Measurements from ENCODE around the gene ADAMTS8. TPM values are rescaled to one million over a fixed set of nuclear protein-coding genes. Genes with fewer than 3 reads are reported as not detected.

ADAMTS8 gene
- polyA plus RNA-seq, 12 donors, result 4.9 to 17.8 (median 12.7) TPM; not detected in 1

DNA sequence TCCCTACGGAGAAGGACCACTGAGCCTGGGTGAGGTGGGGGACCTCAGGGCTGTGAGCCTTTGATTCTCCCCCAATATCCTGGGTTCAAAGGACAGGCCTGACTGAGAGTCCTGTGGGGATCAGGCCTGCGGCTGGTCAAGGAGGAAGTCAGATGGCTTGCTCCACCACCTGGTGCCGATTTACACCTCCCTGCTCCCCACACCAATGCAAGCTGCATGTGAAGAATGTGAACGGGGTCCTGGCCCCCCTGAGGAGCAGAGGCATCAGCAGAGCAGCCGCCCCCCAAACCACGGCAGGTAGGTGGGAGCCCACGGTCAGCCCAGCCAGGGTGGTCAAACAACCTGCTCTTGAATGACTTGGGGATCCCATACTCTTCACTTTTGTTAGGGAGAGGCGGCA is 6.7 kb downstream of the ADAMTS8 start:
- no peak for DNase-seq

DNA sequence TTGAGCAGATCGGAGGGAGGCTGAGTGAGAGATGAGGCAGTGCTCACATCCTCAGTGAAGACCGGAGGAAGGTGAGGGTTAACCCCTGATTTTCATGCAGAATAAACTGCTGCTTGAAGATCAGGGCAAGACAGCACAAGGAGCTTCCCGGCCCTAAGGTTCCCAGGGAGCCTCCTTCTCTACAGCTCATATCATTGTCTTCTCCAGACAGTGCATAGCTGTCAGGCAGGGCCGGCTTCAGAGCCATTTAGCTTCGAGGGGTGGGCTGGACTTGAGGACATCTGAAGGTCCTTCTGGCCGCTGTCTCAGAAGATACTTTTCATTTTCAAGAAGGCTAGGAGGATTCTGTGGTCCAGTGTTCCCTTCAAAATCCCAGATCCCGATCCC is 7.2 kb downstream of the ADAMTS8 start:
- no peak for DNase-seq

DNA sequence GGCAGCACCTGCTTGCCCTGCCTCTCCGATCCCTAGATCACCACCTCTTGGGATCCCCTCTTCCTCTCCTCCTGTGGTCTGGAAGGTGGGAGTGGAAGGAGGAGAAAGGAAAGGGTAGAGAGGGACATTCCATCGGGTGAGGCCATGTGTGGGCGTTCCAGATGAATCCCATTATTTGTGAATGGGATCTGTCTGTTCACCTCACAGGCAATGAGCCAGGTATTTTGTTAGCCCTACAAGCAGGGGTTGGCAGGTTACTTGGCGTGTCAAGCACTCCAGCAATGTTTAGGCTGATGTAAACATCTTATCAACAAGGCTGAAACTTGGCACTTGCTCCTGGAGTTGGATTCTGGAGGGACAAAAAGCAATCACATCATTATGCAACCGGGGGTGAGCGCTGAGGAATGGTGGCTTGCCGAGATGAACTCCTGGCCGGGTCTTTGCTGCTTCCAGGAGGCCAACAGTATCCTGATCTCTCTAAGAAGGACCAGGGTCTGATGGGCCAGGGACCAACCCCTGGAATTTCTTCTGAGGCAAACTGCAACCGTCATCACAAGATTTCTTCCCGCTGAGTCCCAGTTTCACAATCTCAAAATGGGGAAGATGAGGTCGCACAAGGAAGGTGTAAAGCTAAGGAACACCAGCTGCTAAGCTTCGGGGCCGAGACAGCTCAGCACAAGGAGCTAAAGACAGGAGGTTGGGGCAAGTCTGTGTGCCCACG is 7.8 kb downstream of the ADAMTS8 start:
- no peak for DNase-seq

DNA sequence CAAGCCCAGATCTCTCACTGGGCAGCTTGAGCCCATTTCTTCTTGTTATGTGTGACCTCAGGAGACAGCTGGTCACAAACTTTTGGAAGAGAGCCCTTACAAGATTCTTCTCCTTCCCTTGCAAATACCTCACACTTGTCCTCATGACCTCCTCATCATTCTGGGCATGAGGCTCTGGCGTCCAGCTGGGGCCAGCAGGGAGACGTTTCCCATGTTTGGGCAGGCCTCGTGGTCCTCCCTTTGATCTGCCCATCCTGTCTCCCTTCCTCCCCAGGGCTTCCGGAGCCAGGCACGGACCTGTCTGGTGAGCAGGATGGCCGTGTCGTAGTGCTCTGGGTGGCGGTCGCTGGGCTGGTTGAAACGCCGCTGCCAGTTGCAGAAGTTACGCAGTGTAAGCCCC is 9.7 kb downstream of the ADAMTS8 start:
- DNase-seq, result no peak

DNA sequence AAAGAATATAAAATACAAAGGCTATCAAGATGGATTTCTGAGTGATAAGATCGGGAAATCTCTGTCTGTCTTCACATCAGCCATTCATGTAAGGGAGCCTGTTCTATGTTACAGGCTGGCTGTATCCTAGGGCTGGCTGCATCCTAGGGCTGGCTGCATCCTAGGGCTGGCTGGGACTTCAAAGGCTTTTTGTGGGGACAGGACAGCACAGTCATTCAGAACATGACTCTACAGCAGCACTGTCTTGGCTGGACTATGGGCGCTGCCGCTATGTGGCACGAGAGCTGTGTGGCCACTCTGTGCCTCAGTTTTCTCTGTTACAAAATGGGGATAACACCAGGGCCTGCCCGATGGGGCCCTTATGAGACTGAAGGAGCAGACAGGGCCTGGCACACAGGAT is 10.2 kb downstream of the ADAMTS8 start:
- no peak for DNase-seq

DNA sequence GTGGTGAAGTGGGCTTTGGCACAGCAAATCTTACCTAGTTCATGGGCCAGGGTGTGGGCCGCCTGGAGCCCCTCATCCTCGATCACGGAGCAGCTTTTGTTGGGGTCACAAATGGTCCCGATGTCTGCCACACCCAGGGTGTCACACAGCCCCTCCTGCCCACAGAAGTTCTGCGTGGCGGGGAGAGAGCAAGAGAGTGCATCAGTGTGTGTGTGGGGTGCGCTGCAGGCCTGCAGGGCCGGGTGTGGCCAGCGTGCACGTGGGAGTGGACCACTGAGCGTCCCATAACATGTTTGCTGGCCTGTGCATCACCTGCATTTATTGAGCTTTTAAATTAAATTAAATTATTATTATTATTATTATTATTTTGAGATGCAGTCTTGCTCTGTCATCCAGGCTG is 11.5 kb downstream of the ADAMTS8 start:
- DNase-seq, result no peak

DNA sequence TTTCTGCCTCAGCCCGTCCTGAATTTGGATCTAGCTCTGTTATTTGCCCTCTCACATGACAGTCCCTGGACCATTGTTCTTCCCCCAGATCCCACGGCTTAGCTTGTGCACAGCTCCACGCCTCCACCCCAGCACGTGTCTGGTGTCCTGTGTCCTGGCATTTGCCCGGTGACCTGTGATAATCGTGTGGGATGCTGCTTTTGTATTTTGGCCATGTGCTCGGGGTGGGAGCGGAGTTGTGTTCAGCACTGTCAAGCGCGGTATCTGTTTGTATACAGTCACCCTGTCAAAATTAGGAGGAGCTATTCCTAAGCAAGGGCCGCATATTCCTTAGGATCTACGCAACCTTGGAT is 11.9 kb downstream of the ADAMTS8 start:
- DNase-seq, result no peak

DNA sequence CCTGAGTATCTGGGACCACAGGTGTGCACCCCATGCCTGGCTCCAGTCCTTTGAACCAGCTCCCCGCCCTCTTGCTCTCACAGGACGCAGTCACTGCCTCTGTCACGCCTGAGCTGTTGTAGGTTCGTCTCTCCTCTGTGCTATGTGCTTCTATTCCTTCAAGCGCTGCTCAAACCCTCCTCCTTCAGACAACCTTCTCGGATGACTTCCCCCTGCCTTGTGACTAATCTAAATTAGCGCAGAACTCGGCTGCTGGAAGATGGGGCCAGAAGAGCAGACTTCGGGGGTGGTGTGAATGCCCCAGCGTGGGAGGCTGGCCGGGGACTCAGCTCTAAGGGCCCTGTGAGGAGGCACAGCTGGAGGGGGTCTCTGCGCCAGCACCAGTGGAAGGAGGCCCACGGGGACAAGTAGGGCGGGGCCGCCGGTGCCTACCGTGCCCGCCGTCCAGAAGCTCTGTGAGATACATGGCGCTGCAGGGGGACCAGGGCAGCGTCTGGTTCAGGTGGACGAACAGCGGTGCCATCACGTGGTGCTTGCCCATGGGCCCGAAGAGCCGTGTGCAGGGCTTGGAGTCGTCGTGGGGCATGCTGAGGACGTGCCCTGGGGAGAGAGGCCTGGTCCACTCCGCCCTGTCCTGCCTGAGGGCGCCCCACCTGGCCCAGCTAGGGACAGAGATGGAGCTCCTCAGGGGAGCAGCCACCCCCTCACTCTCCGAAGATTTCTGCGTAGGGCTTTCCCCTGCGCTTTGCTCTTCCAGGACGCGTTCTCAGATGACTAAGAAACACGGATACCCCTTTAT is 12.5 kb downstream of the ADAMTS8 start:
- no peak for DNase-seq

DNA sequence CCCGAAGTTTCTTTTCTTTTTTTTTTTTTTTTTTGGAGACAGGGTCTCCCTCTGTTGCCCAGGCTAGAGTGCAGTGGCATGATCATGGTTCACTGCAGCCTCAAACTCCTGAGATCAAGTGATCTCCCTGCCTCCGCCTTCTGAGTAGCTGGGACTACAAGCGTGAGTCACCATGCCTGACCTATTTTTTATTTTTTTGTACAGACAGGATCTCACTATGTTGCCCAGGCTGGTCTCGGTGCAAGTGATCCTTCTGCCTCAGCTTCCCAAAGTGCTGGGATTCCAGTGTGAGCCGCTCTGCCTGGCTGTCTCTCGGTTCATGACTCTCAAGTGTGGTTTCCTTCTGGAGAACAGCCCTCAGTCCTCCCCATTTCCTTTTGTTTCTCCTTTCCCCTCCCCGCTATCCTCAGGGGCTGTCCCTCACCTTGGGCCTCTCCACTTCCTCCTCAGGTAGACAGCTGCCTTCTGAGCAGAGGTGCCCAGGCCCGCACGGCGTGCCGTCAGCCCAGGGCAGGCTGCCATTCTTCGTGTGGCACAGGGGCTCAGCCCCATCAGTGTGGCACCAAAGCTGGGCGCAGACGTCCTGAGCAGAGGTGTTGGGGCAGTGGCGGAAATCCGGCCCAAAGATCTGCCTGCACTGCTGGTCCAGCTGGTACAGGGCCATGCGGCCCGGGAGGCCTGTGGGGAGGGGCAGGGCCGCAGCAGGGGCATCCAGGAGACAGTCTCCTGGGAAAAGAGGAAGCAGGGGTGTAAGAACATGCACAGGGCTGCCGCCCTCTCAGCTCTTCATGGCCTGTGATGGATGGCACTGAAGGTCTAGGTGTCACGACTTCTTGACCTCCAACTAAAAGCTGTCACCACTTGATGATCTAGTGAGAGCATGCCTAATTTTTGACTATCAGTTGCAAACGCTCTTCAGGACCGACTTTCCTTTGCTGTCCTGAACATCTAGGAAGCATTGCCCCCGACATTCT is 14.0 kb downstream of the ADAMTS8 start:
- DNase-seq, result no peak

DNA sequence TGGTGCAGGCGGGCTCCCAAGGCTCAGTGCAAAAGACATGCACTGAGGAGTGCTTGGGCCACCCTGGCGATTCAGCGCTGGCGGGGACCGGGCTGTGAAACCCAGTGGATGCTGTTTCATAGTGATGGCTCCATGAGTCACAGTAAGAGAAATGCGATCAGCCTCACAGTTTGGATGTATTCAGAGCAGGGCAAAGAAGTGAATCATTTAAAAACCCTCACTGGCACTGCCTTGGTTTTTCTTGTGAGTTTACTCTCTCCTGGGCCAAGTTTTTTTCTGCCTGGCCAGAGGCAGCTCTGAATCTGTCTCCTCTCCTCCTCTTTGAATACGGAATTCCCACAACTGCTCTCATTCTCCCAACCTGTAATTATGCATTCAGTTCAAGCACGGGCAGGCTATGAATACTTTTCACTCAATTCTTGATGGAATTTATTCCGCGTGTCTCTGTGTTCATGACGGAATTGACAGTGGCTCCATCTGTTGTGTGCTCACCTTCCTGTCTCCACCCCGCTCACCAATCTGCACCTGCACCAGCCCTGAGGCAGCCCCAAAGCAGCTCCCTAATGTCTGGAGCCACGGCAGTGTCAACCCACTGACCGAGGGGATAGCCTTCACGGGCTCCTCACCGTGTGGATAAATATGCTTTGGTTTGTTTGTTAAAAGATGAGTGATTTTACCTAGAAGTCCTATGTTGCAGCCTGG is 14.9 kb downstream of the ADAMTS8 start:
- no peak for DNase-seq

DNA sequence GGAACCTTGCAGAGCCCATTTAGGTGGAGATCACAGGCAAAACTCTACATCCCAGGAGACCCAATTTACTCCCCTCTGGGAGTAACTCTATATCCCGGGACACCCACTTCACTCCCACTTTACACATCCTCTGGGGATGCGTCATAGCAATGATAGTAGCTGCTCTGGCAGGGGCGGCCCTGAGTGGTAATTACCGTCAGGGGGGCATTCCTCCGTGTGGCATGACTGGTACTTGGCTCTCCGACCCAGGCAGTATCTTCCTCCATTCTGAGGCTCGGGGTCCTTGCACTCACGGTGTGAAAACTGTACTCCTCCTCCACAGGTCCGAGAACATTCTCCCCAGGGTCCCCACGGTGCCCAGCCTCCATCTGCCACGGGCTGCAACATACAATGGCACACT is 17.2 kb downstream of the ADAMTS8 start:
- no peak for DNase-seq

DNA sequence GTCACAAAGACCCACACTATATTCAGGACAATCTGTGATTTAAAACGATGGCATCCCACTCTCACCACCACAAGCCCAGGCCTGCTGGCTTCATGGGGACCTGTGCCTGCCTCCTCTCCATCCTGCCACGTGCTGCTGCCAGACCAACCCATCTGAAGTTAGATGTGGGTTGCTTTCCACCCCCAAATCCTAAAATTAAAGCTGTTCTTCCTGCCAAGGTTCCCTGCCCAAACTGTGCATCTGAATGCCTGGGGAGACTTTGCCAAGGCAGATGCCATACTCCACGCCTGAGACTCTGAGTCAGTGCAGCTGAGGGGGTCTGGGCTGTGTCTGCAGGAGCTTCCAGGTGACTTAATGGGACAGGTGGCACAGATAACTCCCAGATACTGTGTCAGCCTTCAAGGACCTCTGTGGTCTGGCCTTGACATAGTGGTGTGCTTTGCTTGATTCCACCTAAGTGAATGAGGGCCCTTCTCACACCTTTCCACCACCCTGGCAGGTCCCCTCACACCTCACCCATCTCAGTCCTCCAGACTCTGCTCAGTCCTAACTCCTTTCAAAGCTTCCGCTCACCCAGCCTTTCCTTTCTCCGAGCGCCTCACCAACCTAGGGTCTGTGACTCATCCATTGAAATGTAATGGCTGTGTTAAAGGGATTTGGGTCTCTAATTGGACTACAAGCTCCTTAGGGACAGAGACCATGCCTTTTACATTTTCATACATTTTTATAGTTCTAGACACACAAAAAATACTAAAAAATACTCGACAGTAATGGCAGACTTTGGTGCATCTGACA is 18.6 kb downstream of the ADAMTS8 start:
- DNase-seq, result no peak

DNA sequence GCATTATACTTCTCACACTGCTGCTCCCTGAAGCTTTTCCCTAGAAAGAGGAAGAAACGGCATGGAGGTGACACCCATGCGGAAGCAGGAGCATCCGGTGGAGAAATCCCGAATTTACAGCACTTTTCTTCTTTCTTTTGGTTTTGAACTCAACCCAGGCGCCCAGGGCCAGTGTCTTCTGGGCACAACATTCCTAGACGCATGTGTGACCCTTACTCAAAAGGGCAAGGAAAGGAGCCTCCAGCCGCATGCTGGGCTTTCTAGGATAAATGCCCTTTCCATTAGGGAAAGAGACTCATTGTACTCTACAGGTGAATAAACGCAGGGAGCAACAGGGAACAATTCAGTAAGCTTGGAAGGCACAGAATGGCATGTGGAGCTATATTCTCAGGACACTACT is 19.5 kb downstream of the ADAMTS8 start:
- DNase-seq, result no peak

DNA sequence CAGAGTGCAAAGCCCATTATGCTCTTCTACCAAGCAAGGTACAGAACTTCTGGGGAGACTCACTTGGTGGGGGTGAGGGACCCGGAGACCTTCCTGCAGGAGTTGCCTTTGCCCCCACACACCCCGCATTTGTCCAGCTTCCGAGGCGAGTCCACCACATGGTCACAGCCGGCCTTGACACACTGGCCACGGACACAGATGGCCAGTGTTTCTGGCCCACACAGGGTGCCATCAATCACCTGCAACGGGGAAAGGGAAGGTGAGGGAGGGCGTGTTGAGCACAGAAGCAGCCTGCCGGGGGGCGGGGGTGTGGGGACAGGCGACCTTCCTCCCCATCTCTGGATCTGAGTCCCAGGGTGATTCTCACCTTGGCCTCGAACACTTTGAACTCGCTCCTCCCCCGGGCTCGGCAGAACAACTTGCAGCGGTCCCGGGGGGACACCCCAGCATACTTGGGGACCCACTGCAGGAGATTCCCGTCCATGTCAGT is 20.0 kb downstream of the ADAMTS8 start:
- no peak for DNase-seq

DNA sequence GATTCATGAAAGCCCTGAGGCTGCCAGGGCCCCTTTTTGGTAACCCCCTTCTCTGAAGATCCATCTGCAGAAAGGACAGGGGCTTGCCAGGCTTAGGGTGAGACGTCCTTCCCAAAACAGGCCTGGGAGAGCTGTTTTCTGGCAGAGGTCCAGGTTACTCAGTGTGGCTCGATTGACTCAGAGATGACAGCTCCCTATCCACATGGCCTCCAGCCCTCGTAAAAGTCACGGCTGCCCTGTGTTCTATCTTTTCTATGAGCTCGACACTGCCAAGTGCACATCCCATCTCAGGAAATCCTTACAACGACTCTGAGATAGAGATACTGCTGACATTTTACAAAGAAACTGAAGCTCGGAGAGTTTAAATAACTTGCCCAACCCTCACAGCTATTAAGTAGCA is 20.4 kb downstream of the ADAMTS8 start:
- DNase-seq, result no peak

DNA sequence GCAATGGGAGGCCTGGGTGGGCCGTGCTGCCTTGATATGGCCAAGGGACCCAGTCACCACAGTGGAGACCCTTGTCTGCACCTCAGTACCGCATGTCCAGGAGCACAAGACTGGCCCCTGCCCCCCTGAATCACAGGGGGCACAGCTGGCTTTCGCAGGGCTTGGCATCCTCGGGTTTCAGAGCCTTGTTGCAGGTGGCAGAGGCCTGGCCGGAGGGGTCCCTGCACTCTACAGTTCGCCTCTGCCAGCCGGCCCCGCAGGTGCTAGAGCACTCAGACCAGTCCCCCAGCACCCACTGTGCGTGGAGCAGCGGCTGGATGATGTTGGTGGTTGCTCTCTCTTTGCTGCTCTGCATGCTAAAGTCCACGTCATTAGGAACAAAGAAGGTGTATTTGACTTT is 23.0 kb downstream of the ADAMTS8 start:
- no peak for DNase-seq

DNA sequence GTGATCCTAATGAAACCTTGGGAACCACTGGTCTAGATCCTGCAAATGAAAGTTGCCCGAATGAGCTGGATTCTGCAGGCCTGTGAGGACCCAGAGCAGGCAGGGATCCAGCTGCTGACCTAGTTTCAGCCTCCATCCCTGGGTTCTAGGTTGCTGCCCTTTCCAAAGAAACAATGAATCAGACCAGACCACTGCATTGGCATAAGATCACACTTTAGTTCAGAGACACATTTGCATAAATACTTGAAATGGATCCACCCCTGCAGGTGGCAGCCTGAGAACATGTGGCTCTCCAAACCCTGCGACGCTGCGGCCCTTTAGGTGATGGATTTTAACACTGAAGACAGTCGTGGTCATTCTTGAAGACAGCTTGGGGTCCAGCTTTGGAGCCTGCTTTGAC is 23.7 kb downstream of the ADAMTS8 start:
- no peak for DNase-seq

DNA sequence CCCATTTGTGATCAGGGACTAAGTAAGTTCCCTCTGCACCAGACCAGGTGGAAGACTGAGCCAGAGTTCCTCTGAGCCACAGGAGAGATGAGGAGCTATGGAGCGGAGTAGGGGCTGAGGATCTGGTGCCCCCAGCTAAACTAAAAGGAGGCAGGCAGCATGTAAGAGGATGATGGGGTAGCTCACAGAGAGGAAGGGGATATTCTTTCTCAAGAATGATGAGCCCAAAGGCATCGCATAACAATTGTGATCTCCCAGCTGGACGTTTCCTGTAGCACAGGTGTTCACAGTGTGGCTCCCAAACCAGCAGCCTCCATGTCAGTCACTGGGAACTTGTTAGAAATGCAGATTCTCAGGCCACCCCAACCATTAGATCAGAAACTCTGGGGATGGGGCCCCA is 24.4 kb downstream of the ADAMTS8 start:
- DNase-seq, result no peak

DNA sequence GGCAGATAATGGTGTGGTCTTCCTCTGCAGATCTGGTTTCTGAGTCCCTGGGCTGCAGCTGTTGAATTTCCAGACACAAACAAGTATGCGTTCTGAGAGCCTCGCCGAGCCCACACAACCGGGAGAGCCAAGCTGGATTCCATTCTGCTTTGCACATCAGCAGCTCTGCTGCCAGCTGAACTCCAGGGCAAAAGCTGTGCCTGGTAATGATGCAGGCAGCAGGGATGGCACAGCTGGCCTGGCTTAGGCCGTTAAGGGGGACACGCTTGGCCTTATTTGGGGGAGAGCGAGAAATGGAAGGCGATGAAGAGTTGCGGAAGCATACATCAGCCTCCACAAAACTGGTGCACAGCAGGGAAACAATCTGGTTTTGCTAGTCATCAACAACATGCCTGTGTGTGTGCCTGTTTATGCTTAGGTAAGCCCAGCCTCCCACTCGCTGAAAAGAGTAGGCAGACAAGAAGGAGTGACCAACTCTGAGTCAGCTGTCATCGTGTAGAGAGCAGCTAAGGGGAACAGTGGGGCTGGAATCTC is 25.1 kb downstream of the ADAMTS8 start:
- DNase-seq, result peak; percentile 71

DNA sequence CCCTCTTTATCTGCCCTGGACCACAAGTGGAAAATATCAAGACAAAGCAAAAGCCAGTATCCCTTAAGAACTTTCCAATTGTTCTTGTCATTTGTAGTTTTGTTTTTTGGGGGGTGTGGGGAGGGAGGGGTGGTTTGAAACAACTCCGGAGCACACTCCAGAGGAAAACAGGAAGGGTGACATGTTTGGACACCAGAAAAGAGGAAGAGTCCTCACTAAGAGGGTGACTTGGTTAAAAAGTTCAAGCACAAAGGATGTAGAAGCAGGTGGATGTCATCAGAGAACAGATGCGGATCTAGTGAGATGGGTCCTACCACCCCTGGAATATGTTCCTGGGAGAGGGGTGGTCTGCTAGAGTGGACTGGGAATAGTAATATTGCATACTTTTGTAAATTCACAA is 25.8 kb downstream of the ADAMTS8 start:
- DNase-seq, result no peak

Measured in muscle of arm (tissue), 12 donors.